HG02678 (cell line): Measurements from ENCODE around the gene SLC6A19.
A peak's percentile ranks its signal among the peaks of the same experiment; 100 is the strongest.

Source experiments
- ATAC-seq: cut with Tn5 transposase; IDR thresholded peaks from one replicate; pipeline ENCODE4 v1.9.1; 2021; ENCODE audit warnings: mild to moderate bottlenecking, moderate library complexity; ENCODE audit not compliant: unreplicated experiment

SLC6A19 gene

DNA sequence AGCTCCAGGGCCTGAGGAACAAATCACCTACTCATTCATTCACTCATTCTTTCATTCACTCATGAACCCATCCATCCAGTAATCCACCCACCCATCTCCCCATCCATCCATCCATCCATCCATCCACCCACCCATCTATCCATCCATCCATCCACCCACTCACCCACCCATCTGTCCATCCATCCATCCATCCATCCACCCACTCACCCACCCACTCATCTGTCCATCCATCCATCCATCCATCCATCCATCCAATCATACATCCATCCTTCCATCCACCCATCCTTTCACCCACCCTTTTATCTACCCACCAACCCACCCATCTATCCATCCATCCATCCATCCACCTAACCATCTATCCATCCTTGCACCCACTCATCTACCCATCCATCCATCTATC, 35.5 kb upstream of the SLC6A19 start:
- ATAC-seq: no peak

GRCh38 chr5:1166370-1166769, 35.0 kb upstream of the SLC6A19 start:
- ATAC-seq: no peak

- ATAC-seq: peak; percentile 18
Observed at GRCh38 chr5:1167361-1167727, 34.1 kb upstream of the SLC6A19 start.

DNA sequence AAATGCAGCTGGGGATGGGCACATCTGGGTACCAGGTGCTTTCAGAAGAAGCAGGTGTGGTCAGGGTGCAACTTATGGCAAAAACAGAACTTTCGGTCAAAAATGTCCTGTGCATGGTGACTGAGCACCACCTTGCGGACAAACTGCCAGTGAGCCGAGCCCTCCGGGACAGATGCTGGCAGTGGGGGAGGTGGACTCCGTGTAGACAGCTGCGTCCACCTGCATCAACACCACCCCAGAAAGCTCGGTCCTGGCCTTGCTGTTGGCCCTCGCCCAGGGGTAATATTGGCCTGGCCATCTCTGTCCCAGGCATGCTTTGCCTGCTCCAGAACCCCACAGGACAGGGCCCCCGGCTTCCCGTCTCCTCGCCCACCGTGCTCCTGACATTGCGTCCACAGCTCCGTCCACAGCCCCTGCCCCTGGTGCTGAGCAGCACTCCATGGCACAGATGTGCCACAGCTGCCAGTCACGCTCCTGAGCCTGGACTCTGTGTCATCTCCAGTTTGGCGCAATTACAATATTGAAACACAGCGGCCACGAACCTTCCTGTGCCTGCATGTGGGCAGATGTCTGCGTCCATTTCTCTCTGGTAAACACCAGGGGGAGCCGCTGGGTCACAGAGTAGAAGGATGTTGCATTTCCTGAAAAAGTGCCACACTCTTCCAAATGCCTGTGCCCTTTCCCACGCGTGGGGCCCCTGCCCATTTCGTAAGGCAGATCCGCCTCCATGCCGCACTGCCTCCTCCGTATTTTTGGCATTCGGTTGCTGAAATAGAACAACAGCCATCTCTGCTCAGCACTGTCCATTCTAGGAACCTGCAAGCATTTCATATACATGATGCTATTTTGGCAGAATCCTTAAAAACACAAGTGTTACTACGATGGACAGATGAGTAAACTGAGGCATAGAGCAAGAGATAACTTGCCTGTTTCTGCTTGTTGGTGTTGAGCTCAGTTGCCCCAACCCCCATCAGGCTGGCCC, 33.4 kb upstream of the SLC6A19 start:
- ATAC-seq: peak; percentile 72

DNA sequence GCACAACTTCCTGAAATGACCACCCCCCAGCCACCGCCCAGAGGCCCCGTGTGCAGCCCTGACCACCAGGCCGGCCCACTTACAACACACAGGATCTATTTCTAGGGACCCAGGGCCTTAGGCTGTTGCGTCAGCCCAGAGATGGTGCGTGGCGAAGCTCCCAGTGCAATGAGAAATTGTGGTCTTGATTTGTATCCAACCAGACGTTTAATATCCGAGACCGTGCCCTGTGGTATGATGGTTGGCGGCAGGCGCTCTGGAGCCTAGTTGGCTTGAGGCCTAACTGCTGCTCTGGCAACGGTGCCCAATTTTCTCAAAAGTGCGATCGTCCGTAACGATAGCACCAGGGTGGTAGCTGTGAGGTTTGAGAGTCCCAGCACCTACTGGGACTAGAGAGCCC, 32.6 kb upstream of the SLC6A19 start:
- no peak for ATAC-seq

GRCh38 chr5:1169211-1170115, 31.9 kb upstream of the SLC6A19 start:
- ATAC-seq: no peak

GRCh38 chr5:1171340-1171941, 30.0 kb upstream of the SLC6A19 start:
- ATAC-seq: no peak

DNA sequence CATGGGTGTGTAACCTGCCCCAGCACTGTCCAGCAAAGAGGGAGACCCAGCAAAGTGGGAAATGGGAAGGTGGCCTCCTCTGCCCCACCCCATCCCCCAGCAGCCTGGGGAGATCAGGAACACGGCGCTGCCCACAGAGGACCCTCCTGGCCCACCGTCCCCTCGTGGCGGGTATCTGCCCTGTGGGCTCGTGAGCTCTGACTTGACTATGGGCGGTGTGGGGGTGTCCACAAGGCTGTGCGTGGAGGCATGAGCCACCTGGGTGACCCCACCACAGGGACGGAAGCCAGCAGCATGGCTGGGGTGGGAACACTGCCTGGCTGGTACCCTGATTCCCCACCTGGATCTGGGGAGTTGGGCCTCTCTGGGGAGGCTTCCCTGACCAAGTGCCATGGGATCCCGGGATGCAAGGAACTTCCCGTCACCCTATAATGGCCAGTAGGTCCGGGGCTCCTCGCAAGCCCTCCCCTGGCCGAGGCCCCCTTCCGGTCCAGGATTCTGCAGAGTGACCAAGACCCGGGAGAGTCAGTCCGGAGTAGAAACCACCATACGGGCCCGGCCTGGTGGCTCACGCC, 29.3 kb upstream of the SLC6A19 start:
- ATAC-seq: no peak

DNA sequence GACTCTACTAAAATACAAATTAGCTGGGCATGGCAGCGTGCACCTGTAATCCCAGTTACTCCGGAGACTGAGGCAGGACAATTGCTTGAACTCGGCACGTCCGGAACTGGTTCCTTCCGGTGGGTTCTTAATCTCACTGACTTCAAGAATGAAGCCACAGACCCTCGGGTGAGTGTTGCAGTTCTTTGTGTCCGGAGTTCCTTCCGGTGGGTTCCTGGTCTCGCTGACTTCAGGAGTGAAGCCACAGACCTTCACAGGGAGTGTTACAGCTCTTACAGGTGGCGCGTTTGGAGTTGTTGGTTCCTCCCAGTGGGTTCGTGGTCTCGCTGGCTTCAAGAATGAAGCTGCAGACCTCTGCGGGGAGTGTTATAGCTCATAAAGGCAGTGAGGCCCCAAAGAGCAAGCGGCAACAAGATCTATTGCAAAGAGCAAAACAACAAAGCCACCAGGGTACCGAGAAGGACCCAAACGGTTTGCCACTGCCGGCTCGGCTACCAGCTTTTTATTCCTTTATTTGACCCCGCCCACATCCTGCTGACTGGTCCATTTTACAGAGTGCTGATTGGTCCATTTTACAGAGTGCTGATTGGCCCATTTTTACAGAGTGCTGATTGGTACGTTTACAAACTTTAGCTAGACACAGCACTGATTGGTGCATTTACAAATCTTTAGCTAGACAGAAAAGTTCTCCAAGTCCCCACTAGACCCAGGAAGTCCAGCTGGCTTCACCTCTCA, 28.6 kb upstream of the SLC6A19 start:
- ATAC-seq: no peak

- ATAC-seq: no peak
Observed at GRCh38 chr5:1173485-1174070, 27.8 kb upstream of the SLC6A19 start.

DNA sequence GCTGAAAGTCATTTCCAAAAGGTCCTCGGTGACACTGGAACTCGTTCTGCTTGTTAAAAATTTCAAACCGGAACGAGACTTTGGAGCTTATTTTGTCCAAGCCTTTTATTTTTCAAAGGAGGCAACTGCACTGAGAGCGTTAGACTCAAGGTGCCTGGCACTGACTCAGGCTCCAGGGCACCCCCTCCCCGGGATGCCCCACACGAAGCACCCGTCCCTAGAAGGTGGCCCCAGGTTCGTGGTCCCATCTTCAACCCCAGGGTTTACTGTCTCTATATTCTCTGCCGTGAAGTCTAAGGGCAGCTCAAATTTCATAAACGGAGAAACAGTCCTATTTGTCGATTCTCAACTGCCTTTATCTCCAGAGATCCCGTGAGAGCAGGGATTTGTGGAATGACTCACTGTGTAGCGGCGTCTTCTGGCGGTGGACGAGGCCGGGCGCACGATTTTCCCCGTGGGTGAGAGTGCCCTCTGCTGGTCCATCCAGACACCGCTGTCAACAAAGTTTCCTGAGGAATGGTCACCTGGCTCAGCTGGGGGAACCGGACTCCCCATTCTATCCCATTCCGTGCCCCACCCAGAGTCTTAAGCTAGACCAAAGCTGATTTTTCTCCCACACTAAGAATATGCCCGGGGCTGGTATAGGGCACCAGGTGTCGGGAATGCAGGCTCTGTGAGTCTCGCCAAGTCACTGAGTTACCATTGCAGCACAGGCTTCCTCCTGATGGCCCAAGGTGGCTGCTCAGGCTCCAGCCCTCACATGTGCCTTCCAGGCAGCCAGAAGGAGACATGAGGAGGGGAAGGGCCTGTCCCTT, 27.1 kb upstream of the SLC6A19 start:
- no peak for ATAC-seq

GRCh38 chr5:1175015-1175414, 26.4 kb upstream of the SLC6A19 start:
- ATAC-seq: no peak

DNA sequence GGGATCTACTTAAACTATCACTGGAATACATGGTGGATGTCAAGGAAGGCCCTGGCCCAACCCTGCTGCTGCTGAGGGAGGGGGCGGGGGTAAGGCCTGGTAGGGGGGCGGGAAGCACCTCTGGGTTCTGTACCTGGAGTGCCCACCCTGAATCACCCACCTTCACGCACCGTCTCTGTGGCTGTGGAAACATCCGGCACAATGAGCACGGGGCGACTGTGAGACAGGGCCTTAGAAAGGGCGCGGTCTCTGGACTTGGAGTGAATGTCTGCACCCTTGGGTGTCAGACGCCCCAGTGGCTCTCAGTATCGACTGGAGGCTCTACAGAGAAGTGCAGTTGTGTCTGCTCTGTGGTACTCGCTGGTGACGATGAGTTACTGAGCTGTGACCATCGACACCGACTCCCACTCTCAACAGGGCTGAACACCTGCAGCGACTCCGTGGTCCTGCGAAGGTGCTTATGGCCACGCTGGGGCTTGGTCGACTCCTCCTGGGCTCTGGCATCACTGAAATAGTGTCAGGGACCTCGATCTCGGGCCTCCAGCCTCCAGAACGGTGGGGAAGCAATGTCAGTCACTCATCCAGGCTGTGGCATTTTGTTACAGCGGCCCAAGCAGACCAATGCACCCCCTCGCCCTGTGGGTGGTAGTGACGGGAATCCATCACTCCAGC, 25.5 kb upstream of the SLC6A19 start:
- ATAC-seq: no peak

GRCh38 chr5:1176473-1177391, 24.7 kb upstream of the SLC6A19 start:
- ATAC-seq: no peak

GRCh38 chr5:1177826-1178528, 23.4 kb upstream of the SLC6A19 start:
- ATAC-seq: no peak

DNA sequence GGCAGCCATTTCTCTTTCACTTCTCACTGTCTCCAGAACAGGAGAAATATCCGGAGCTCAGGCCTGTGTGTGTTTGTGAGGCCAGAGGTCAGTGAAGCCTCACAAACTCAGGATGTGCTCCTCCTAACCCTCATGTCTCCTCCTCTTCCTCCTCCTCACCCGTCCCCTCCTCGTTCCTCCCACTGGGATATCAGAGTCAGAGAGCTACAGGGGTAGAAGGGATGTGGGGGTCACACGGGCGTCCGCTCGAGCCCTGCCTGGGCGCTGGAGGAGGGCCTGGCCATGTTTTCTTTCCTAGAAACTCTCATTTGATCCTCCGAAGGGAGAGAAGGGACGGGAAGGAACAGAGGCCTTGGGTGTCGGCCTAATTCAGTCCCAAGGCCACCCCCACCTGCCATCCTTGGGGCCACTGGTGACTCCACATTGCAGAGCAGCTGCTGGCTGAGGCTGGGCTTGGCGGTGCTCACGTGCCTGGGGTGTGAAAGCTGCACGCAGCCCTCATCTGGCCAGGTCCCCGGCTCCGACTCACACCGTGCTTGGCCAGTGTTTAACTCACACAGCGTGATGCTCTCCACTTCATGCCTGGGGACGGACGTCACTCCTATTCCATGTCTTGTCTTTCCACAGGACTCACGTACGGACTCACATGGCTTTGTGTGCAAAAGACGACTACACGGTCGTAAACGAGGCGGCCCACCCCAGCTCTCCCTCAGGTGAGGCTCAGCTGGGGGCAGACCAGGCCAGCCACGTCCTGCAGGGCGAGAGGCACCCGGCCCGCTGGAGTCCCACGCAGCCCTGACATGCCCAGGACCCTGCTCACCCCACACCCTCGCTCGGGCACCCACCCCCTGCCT, 22.6 kb upstream of the SLC6A19 start:
- no peak for ATAC-seq
